Stimulated activated CD8-positive, alpha-beta memory T cell treated with anti-CD3 and anti-CD28 coated beads, Interleukin-4, amount 100 ng/mL, for 24 hours (primary cell): ENCODE results near the gene MLF2.
"Not testable (repeated sequence)": the region's sequence is repeated elsewhere in the genome, so short reads cannot be mapped to it uniquely, and the experiment has no call there.

Experiments
- DNase-seq: peaks from one replicate; pipeline ENCODE4 v3.0.0-alpha.2; 2020; ENCODE audit warnings: low read depth

Gene MLF2

GRCh38 chr12:6765634-6766581 is 13.0 kb upstream of the MLF2 start, which contains the start of gene PTMS:
Gene PTMS (plus strand): TSS chr12:6766363. CDS start chr12:6766706, 343 bp downstream.
- no peak for DNase-seq

DNA sequence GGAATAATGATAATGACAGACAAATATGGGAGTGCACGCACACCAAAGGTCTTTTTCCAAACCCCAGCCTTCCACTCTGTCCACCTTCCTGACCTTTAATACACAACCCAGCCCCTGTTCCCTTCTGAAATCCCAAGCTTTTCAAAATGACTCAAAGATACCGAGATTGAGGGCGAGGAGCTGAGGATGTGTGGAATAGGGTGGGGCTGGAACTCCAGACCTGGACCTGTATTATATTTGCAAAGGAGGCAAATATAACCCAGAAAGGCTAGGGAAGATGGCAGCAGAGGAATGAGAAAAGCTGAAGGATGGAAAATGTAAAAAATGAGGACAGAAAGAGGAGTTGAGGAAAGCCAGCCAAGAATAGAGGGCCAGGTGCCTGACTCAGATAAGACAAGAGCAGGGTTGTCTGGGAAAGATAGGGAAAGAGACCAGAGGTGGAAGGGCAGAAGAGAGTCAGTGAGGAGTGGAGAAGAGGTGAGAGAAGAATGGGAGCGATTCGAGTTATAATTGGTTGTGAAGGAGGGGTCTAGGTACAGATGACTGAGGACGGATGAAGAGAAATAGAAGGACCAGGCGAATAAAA is 12.2 kb upstream of the MLF2 start:
- no peak for DNase-seq

DNA sequence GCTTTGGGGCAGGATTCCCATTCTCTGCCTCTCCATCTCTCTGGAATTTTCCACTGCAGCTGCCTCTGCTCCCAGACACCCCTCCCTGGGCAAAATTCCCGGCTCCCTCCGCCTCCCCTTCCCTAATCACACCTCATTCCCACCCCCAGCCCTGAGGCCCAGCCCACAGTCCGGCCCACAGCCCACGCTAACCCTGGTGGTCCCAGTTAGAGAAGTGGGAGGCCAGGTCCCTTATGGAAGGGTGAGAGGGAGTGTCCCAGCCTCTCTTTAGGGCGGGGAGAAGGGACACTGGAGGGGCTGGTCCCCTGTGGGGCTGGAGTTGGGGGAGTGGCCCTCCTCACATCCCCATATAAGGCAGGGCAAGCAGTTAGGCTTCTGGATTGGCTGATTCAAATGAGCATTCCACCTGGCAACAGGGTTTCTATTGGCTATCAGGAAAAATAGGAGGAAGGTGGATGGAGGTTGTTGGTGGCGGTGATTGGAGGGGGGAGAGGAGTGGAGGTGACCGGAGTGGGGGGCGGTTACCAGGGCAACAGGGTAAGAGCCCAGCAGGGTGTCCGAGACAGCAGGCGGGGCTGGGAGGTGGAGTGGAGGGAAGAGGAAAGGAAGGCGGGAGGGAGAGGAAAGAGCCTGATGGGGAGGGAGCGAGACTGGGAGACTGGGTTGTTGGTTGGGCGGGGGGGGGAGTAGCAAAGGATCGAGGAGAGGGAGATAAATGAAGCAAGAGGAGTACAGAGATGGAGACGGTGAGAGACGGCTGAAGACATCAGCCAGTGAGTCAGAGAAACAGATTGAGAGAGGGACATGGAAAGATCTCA is 11.3 kb upstream of the MLF2 start:
- no peak for DNase-seq

- no peak for DNase-seq
These were observed 10.4 kb upstream of the MLF2 start for GRCh38 chr12:6763380-6763779.

- no peak for DNase-seq
These were observed 6.8 kb upstream of the MLF2 start for GRCh38 chr12:6759741-6760140.

GRCh38 chr12:6758506-6759095 is 5.7 kb upstream of the MLF2 start:
- DNase-seq, result no peak

DNA sequence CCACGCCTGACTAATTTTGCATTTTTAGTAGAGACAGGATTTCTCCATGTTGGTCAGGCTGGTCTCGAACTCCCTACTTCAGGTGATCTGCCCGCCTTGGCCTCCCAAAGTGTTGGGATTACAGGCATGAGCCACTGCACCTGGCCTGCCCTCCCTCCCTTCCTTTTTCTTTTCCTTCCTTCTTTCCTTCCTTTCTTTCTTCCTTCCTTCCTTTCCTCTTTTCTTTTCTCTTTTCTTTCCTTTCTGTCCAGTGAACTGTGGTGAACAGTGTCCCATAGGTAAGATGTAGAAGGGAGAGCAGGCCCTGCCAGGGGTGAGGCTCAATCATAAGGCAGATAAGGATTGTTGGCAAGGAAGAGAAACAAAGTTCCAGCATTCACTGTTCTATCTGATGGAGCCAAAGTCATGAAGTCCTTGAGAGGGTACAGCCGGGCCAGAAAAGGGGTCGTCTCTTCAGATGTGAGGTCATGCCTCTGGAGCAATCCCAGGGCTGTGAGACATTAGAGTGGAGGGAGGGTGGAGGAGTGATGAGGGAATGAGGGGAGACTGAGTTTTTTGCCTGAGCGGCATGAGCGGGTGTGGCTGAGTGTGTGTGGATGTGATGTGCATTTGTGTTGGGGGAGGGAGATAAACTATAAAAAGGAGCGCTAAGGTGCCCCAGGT is 4.2 kb upstream of the MLF2 start:
- DNase-seq, result no peak

DNA sequence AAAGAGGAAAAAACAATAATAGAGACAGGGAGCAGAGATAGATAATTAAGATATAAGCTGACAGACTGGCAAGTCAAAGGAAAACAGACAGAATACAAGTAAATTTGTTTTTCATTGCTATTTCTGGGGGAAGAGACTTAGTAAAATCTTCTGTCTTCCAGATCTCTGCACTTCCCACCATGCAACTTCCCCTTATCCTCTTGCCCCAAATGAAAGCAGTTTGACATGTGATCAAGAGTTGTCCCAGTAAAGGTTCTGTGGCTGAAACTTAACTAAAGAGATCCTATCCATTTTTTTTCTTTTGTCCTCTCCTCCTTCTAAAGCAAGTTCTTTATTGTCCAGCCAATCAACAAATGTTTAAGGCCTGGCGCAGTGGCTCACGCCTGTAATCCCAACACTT is 1.5 kb upstream of the MLF2 start:
- no peak for DNase-seq

DNA sequence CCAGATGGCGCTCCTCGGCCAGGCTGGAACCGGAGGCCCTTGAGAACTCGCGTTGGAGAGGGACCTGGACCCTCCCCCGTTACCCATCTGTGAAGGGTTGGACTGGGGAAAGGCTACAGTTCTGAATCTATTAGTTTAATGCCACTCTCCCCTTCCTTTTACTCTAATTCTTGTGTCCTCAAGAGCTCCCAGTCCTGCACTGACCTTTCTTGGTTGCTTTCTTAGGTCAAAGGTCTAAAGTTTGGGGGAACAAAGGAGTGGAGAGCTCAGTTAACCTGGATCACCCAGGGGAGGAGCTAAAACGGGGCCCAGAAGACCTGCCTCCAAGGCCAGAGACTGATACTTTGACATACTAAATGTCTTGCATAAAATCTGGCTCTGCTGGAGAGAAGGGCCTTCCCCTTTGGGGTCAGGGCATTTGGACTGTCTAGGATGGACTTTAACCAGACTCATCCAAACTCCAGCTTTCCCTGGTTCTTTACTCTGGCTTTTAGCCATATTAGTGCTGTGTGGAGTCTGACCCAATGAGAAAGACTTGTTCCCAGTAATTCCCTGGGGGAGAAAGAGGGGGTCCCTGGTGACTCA is 923 bp upstream of the MLF2 start:
- DNase-seq, result no peak

- DNase-seq, result no peak
These were observed 597 bp downstream of the MLF2 start for GRCh38 chr12:6752167-6752920.

DNA sequence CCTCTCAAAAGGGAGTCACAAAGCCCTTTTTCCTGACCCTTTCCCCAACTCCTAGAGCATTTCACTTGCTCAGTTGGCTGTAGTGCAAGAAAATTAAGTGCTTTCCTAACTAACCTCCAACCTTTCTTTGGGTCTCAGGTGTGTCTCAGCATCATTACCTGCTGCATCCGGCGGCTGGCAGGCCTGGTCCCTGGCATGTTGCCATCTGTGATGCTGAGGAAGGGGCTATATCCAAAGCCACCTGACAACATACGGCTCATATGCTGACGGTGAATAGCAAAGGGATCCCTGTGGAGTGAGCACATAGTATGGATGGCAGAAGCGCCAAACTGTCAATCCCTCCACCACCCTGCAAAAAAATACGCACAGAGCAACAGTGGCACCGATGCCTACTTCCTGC is 1.2 kb downstream of the MLF2 start:
- DNase-seq, result no peak

- DNase-seq, result no peak
These were observed 2.4 kb downstream of the MLF2 start for GRCh38 chr12:6750506-6750905.

- no peak for DNase-seq
These were observed 4.2 kb downstream of the MLF2 start for GRCh38 chr12:6748761-6749160.

GRCh38 chr12:6747216-6747615 is 5.7 kb downstream of the MLF2 start:
- no peak for DNase-seq

DNA sequence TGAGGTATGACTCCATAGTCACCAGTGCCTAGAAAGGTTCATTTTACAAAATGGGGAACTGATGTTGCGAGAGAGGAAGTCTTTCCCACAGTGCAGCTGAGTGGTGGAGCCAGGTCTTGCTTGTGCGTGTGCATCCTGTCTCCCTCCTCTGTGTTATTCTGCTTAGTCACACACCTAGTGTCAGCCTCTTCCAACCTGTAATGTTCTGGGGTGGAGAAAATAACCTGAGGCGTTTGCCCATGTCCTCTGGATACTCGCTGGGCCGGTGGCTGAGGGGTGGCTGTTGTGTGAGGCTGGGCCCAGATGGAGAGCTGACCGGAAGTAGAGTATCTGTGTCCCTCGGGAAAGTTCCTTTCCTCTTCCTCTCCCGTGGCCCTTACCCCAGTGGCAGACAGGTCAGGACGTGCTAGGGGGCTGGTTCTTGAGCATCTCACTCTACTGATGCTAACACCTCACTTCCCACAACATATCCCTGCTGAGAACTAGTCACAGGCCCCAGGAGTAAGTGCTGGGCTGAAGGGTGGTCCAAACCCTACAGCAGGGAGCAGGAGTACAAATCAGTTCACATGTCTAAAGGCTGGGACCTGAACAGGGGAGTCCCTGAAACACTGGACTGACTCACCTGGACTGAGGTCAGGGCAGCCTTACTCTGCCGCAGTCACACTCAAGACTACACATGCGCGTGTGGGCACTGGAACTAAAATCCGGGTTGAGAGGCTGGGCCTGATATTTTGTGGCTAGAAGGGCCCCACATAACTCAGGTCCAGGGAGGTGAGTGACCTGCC is 7.0 kb downstream of the MLF2 start:
- no peak for DNase-seq

DNA sequence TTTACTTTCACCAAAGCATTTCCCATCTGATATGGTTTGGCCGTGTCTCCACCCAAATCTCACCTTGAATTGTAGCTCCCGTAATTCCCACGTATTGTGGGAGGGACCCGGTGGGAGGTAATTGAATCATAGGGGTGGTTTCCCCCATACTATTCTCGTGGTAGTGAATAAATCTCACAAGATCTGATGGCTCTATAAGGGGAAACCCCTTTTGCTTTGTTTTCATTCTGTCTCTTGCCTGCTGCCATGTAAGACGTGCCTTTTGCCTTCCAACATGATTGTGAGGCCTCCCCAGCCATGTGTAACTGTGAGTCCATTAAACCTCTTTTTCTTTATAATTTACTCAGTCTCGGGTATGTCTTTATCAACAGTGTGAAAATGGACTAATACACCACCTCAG is 9.6 kb downstream of the MLF2 start:
- not testable (repeated sequence) for DNase-seq

- no peak for DNase-seq
These were observed 10.1 kb downstream of the MLF2 start for GRCh38 chr12:6742834-6743233.

DNA sequence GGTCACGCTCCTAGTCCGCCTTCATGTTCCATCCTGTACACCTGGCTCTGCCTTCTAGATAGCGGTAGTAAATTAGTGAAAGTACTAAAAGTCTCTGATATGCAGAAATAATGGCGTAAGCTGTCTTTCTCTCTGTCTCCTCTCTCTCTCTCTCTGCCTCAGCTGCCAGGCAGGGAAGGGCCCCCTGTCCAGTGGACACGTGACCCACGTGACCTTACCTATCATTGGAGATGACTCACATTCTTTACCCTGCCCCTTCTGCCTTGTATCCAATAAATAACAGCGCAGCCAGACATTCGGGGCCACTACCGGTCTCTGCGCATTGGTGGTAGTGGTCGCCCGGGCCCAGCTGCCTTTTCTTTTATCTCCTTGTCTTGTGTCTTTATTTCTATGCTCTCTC is 10.9 kb downstream of the MLF2 start:
- DNase-seq, result not testable (repeated sequence)

DNA sequence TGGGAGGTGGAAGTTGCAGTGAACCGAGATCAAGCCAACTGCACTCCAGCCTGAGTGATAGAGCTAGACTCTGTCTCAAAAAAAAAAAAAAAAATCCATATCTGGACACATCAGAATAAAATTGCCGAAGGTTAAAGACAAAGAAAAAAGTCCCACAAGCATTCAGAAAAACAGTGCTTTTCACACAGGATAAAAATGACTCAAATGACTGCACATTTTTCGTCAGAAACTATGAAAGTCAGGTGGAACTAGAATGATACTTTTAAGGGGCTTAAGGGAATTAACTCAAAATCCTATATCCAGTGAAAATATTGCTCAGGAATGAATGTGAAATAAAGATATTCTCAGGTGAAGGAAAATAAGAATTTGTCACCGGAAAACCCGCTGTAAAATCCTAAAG is 16.2 kb downstream of the MLF2 start:
- no peak for DNase-seq
